ENCODE measurements around the gene A1CF.
"Not testable (repeated sequence)": the region's sequence is repeated elsewhere in the genome, so short reads cannot be mapped to it uniquely, and the experiment has no call there.

The A1CF gene, protein sequence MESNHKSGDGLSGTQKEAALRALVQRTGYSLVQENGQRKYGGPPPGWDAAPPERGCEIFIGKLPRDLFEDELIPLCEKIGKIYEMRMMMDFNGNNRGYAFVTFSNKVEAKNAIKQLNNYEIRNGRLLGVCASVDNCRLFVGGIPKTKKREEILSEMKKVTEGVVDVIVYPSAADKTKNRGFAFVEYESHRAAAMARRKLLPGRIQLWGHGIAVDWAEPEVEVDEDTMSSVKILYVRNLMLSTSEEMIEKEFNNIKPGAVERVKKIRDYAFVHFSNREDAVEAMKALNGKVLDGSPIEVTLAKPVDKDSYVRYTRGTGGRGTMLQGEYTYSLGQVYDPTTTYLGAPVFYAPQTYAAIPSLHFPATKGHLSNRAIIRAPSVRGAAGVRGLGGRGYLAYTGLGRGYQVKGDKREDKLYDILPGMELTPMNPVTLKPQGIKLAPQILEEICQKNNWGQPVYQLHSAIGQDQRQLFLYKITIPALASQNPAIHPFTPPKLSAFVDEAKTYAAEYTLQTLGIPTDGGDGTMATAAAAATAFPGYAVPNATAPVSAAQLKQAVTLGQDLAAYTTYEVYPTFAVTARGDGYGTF

DNA sequence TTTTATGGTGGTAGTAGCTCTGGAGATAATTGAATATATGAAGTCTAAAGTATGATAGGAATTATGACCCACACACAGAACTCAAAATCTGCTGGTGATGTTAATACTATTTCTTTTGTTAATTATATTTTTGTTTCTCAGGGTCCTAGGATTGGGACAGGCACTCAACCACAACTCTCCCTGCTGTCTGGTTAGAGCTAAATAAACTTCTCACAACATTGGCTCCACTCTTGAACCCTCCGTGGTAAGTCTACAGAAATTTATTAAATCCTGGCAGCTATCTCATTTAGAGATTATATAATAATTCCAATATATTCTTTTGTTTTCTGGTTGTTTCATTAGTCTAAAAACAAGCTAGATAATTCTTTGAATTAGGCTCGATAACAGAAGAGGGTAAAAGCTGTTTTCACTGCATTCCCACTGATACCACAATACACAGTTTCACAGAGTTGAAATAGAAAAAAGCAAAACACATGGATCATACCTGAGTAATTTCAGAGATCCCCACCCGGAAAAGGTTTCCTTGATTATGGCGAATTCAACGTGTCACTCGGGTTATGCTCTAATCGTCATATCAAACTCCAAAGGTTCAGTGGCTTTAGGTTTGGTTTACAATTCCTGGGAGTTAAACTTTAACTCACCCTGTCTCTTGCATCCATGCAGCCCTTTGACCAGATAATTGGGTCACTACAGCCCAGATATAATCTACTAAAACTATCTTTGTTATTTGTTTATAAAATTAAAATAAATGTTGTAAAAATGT is at the start of gene A1CF:
Gene A1CF, minus strand, starts transcription at position 531 of the 763 bp plus-strand sequence. CDS start 25,687 bp downstream, outside the sequence.
- Mint-ChIP-seq H3K9me3 (no peaks in the 10 kb centered on the region), H3K27me3 (peaks cover 5% of the 10 kb centered on the region), H3K4me3 (no peak within 1 kb of the TSS), H3K27ac (no peak within 1 kb of the TSS), H3K4me1 (no peaks in the 10 kb centered on the region), H3K36me3 (no peaks in the 10 kb centered on the region)
- no peak for ATAC-seq (ENCODE audit: low read depth)
- no peak for DNase-seq (ENCODE audit: low spot score in 2 of 2)

DNA sequence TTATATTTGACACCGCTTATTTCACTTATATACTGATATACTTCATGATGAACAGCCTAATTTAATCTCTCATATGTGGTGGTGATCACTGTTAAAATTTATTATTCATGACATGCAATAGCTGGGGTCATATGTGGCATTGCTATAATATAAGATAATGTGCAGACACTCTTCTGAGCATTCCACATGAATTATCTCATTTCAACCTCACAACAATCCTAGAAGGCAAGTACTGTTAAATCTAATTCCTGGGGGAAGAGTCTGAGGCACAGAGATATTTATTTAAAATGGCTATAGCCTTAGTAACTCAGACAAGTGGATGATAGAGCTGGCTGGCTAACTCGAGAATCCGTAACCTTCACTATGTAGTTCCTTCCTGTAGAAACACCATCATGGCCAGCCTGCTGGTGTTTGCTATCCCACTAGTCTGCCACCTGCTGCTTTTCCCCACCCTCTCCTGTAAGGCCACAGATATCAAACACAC is 46.6 kb upstream of the A1CF start:
- ATAC-seq (ENCODE audit: low read depth) = no peak
- no peak overlapping the region for H3K27ac Mint-ChIP-seq

DNA sequence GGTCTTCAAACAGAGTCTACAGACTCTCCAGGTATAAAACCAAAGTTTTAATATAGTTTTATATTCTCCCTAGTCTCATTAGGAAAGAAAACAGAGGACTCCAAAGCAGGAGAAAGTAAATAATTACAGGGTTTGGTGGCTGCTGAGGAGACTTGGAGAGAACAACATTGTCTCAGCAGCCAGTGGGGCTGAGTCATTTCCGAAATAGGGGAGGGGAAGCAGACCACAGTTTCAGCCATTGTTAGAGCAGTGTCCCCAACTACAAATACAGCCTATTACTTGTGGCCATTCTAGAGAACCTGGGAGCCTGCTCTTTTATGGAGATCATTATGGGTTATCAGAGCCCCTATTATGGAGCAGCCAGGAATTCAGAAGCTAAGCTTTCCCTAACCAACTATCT is 44.2 kb upstream of the A1CF start:
- peaks cover under 1% of the 10 kb centered on the region for H3K9me3 Mint-ChIP-seq
- H3K4me3 Mint-ChIP-seq = no peak overlapping the region

More for the DNA sequence above, 46.6 kb upstream of the A1CF start:
- Mint-ChIP-seq H3K36me3 (no peaks in the 10 kb centered on the region), H3K9me3 (peaks cover 1% of the 10 kb centered on the region), H3K4me1 (no peaks in the 10 kb centered on the region), H3K4me3 (no peak overlapping the region), H3K27me3 (peaks cover 6% of the 10 kb centered on the region)
- DNase-seq (ENCODE audit: low spot score in 2 of 2) = no peak

DNA sequence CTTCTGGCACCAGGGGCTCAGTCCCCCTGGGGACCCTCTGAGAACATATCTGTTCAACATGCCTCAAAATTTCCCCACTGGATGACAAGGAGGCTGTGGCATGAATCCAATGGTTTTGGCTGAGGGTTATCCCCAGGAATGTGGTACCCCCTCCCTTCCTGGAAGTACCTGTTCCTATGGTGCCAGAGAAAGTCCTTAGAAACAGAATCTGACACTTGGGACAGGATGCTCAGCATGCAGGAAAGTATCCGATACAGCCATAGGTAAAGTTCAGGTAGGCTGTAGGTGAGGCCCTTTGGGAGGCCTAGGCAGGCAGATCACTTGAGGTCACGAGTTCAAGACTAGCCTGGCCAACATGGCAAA is 42.7 kb upstream of the A1CF start:
- peaks cover 5% of the 10 kb centered on the region for H3K36me3 Mint-ChIP-seq
- H3K9me3 Mint-ChIP-seq = peaks cover 7% of the 10 kb centered on the region
- H3K27me3 Mint-ChIP-seq = peaks cover 2% of the 10 kb centered on the region
- no peak for DNase-seq (ENCODE audit: low spot score in 2 of 2)
- H3K4me1 Mint-ChIP-seq = no peaks in the 10 kb centered on the region
- H3K27ac Mint-ChIP-seq = no peak overlapping the region
- no peak overlapping the region for H3K4me3 Mint-ChIP-seq
- no peak for ATAC-seq (ENCODE audit: low read depth)

More for the DNA sequence above, 44.2 kb upstream of the A1CF start:
- no peak for ATAC-seq (ENCODE audit: low read depth)
- H3K27ac Mint-ChIP-seq = no peak overlapping the region
- H3K4me1 Mint-ChIP-seq = no peaks in the 10 kb centered on the region
- H3K27me3 Mint-ChIP-seq = peaks cover 4% of the 10 kb centered on the region
- no peak for DNase-seq (ENCODE audit: low spot score in 2 of 2)
- no peaks in the 10 kb centered on the region for H3K36me3 Mint-ChIP-seq

DNA sequence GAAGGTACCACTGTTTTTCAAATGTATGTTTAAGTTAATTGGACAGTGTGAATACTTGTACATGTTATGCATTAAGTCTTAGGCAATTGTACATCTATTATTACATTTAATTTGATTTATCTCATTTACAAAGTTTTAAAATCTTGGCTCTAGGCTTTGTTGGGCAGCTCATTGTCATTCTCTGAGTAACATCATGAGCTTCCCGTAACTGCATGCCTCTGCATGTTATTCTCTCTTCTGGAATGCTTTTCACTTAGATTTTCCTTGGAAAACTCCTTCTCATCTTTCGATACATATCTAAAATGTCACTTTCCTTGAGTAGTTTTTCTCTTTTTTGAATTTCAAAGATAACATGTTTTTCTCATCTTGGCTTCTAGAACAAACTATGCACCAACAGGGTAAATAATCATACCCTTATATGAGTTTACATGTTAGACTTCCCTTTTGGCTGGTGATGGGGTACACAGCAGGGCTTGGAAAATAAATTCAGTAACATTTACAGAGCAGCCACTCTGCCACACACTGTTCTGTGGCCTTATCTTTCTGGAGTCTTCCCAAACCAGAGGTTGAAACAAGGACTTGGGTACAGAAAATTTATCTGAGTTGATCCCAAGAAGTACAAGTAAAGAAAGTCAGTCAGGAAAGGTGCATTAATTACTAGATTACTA is 42.2 kb upstream of the A1CF start:
- H3K27ac Mint-ChIP-seq = no peak overlapping the region
- H3K27me3 Mint-ChIP-seq = peaks cover 2% of the 10 kb centered on the region
- no peaks in the 10 kb centered on the region for H3K4me1 Mint-ChIP-seq
- peaks cover 5% of the 10 kb centered on the region for H3K36me3 Mint-ChIP-seq
- no peak for DNase-seq (ENCODE audit: low spot score in 2 of 2)
- ATAC-seq (ENCODE audit: low read depth) = no peak
- H3K4me3 Mint-ChIP-seq = no peak overlapping the region
- peaks cover 7% of the 10 kb centered on the region for H3K9me3 Mint-ChIP-seq

DNA sequence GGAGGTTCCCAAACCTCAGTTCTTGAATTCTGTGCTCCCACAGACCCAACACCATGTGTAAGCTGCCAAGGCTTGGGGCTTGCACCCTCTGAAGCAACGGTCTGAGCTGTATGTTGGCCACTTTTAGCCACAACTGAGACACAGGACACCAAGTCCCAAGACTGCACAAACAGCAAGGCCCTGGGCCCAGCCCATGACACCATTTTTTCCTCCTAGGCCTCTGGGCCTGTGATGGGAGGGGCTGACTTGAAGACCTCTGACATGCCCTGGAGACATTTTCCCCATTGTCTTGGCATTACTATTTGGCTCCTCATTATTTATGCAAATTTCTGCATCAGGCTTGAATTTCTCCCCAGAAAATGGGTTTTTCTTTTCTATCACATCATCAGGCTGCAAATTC is 38.0 kb upstream of the A1CF start:
- H3K27ac Mint-ChIP-seq = not testable (repeated sequence)

DNA sequence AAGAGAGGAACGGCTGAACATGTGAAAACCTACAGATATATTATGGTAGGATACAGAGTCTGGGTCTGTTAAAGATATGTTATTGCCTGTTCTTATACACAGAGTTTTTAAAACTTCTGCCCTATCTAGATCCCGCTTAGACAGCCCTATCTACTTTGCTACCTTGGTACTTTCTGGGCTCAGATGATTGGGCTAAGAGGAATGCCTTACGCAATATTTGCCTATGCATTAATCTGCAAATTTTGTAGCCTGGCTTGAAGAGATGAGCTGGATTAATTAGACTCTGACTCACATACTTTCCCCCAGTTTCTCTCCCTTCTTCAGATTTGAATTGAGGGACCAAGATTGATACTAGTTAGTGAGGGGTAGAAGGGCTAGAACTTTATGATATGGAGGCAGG is 33.6 kb upstream of the A1CF start:
- Mint-ChIP-seq H3K27me3 (peaks cover 4% of the 10 kb centered on the region), H3K4me1 (no peaks in the 10 kb centered on the region), H3K36me3 (peaks cover 2% of the 10 kb centered on the region), H3K9me3 (peaks cover 6% of the 10 kb centered on the region), H3K4me3 (no peak overlapping the region), H3K27ac (no peak overlapping the region)
- ATAC-seq (ENCODE audit: low read depth) = no peak
- DNase-seq (ENCODE audit: low spot score in 2 of 2) = no peak

More for the DNA sequence above, 38.0 kb upstream of the A1CF start:
- H3K4me1 Mint-ChIP-seq; H3K27me3 Mint-ChIP-seq; H3K4me3 Mint-ChIP-seq; DNase-seq (ENCODE audit: low spot score in 2 of 2); H3K36me3 Mint-ChIP-seq; ATAC-seq (ENCODE audit: low read depth): not testable (repeated sequence)
- peaks cover 11% of the 10 kb centered on the region for H3K9me3 Mint-ChIP-seq

DNA sequence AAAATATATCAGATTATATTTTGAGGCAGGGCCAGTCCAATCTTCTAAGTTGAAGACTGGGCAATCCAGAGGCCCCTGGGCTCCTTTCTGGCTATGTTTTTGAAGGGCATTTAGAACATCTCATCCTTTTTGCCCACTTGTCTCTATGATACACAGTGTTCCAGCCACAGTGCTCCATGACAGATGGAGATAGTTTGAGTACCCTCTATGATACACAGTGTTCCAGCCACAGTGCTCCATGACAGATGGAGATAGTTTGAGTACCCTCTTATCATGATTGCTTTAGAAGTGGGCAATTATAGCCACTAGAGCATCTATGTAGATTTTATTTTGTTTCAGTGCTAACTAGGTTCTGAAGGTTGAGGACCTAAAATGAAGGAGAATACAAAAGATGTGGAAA is 33.1 kb upstream of the A1CF start:
- Mint-ChIP-seq H3K4me3 (no peak overlapping the region), H3K4me1 (no peaks in the 10 kb centered on the region), H3K27me3 (peaks cover 4% of the 10 kb centered on the region), H3K27ac (no peak overlapping the region), H3K9me3 (peaks cover 4% of the 10 kb centered on the region), H3K36me3 (no peaks in the 10 kb centered on the region)
- DNase-seq (ENCODE audit: low spot score in 2 of 2) (no peak), ATAC-seq (ENCODE audit: low read depth) (no peak)

DNA sequence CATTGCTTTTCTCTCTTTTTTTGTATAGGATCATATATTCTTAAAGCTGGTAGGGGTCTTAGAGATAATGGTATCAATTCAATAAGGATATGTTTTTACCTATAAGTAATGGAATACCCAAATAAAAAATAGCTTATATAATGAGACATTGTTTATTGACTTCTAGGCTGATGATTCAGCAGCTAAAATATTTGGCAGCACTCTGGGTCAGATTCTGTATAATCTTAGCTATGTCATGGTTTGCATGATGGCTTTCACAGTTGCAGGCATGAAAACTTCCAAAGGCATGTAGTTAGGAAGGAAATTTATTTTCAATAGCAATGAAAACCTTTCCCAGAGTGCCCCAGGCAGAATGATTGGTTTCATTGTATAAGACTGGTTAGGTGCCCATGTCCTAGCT is 32.1 kb upstream of the A1CF start:
- H3K27me3 Mint-ChIP-seq = peaks cover 4% of the 10 kb centered on the region
- H3K4me1 Mint-ChIP-seq = no peaks in the 10 kb centered on the region
- DNase-seq (ENCODE audit: low spot score in 2 of 2) = no peak
- peaks cover 3% of the 10 kb centered on the region for H3K9me3 Mint-ChIP-seq
- no peak overlapping the region for H3K27ac Mint-ChIP-seq
- no peak for ATAC-seq (ENCODE audit: low read depth)
- no peak overlapping the region for H3K4me3 Mint-ChIP-seq
- no peaks in the 10 kb centered on the region for H3K36me3 Mint-ChIP-seq

DNA sequence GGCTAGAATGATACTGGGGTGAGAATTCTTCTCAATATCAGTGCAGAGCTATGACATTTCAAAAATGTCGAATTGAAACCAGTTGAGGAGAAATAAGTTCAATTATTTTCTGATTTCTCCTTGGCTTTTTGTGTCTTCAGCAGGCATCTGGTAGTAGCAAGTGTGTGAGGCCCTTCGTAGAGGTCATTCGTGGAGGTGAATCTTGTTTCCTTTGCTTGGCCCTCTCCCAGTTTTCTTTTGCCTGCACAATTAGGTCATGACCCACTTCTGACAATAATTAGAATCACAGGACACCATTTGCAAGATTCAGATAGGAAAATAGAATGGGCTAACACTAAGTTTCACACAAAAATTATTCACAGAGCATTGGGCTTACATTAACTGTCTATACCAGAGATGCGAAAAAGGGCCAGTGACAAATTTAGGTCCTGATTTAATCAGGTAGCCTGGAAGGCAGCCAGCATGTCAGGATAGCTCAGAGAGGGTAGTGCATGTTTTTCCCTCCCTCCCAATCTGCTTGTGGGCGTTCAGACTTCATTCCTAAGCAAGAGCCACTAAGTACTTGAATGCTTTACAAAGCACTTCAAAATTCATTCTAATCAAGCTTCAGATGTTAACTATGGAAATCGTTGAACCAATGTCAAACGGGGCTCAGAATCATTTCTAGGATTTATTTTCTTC is 24.0 kb upstream of the A1CF start:
- ATAC-seq (ENCODE audit: low read depth) (no peak), DNase-seq (ENCODE audit: low spot score in 2 of 2) (no peak)
- H3K27me3 Mint-ChIP-seq = no peaks in the 10 kb centered on the region
- H3K36me3 Mint-ChIP-seq = no peaks in the 10 kb centered on the region
- H3K4me3 Mint-ChIP-seq = no peak overlapping the region
- H3K4me1 Mint-ChIP-seq = no peaks in the 10 kb centered on the region
- no peak overlapping the region for H3K27ac Mint-ChIP-seq
- peaks cover 1% of the 10 kb centered on the region for H3K9me3 Mint-ChIP-seq

DNA sequence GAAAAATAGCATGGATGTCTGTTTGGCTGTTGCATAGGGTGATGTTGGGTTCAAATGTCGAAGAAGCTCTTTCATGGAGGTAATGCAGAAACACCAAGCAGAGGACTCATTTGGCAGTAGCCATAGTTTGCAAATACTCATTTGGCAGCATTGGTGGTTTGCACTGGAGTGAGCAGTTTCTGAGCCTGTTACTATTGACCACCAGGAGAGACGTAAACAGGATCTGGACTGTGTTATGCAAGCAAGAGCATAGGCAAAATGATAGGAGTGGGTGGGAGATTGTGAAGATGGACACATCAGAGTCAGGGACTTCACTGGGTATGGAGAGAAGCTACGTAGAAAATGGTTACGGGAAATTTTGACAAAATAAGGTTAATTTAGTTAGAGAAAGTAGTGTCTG is 22.9 kb upstream of the A1CF start:
- no peaks in the 10 kb centered on the region for H3K36me3 Mint-ChIP-seq
- no peak for DNase-seq (ENCODE audit: low spot score in 2 of 2)
- no peak for ATAC-seq (ENCODE audit: low read depth)
- no peaks in the 10 kb centered on the region for H3K27me3 Mint-ChIP-seq
- H3K4me3 Mint-ChIP-seq = no peak overlapping the region
- no peak overlapping the region for H3K27ac Mint-ChIP-seq
- H3K9me3 Mint-ChIP-seq = peaks cover 6% of the 10 kb centered on the region
- H3K4me1 Mint-ChIP-seq = no peaks in the 10 kb centered on the region

DNA sequence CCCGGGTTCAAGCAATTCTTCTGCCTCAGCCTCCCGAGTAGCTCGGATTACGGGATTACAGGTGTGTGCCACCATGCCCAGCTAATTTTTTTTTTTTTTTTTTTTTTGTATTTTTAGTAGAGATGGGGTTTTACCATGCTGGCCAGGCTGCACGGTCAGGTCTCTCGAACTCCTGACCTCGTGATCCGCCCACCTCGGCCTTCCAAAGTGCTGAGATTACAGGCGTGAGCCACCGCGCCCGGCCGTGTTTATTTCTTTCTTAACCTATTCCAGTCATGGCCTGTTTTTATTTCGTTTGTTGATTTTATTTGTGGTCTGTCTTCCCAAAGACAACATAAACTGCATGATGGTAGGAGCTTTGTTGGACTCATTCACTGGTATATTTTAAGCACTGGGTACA is 20.4 kb upstream of the A1CF start:
- H3K27ac Mint-ChIP-seq, H3K36me3 Mint-ChIP-seq: not testable (repeated sequence)

DNA sequence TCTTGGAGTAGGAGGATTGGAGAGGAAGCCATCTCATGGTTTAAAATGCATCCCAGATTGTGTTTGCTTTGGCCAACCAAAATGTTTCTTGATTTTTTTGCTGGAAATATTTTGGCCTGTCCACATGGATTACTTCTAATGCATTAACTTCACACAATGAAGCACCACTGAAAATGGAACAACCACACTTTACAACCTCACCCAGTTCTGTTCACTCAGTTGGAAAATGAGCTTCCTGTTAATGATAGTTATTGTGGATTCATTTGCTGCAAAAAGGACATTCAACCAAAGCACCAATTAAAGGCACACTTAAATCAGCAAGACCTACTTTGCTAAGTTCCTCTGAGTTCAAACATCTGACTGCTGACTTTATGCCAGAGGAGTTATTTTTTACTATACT is 11.3 kb upstream of the A1CF start:
- ATAC-seq (ENCODE audit: low read depth) = no peak
- Mint-ChIP-seq H3K4me1 (no peaks in the 10 kb centered on the region), H3K27ac (no peak overlapping the region), H3K36me3 (no peaks in the 10 kb centered on the region), H3K9me3 (no peaks in the 10 kb centered on the region), H3K27me3 (peaks cover 1% of the 10 kb centered on the region), H3K4me3 (no peak overlapping the region)
- no peak for DNase-seq (ENCODE audit: low spot score in 2 of 2)

More for the DNA sequence above, 20.4 kb upstream of the A1CF start:
- not testable (repeated sequence) for H3K9me3 Mint-ChIP-seq; H3K4me3 Mint-ChIP-seq; ATAC-seq (ENCODE audit: low read depth); DNase-seq (ENCODE audit: low spot score in 2 of 2); H3K27me3 Mint-ChIP-seq; H3K4me1 Mint-ChIP-seq

Measured in memory B cell (primary cell).